ENCODE measurements around the gene DNAL4.

Gene DNAL4

GRCh38 chr22:38784035-38784434, 9.9 kb downstream of the DNAL4 start:
- no peak for DNase-seq

GRCh38 chr22:38783095-38783615, 10.8 kb downstream of the DNAL4 start:
- DNase-seq: no peak

GRCh38 chr22:38782402-38783094, 11.4 kb downstream of the DNAL4 start:
- DNase-seq: no peak

GRCh38 chr22:38781033-38781432, 12.9 kb downstream of the DNAL4 start:
- no peak for DNase-seq

DNA sequence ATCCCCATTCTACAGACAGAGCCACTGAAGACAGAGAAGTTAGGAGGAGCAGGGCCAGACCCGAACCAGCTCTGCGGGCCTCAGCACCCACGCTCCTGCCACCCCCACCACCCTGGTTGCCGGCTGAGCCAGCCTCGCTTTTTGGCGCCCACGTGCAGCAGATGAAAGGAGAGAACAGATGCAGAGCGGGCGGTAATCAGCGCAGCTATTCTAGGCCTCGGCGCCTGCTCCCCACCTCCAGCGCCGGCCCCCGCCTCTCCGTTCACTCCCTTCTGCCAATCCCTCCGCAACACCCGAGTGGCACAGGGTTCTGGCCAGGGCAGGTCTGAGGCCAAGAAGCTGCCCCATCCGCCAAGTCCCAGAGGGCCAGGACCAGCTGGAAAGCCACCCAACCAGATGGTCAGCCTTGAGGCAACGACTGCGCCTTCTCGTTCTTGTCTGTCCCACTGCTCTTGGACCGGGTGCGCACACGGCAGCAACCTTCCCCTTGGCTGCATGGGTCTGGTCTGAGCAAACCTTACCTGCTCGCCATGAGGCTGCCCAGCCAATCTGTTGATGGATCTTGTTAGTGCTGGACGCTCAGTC, 16.8 kb downstream of the DNAL4 start:
- DNase-seq: no peak

DNA sequence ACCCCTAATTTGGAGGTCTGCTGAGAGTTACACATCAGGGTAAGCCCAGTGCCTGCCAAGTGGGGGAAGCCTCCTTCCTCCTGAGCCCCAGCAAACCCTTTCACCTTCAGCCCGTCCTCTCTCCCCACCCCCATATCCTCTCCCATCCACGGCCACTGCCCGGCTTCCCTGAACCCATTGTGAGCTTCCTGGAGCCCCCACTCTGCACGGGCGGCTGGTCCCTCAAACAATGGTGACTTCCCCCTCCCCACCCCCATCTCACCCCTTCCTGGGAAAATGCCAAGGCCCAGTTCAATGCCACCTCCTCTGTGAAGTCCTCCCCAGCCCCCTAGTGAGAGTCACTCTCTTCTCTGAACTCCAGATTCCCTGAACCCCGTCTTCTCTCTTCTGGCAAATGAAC, 17.9 kb downstream of the DNAL4 start:
- DNase-seq: no peak

- no peak for DNase-seq
Measured at GRCh38 chr22:38775656-38776055, 18.3 kb downstream of the DNAL4 start.

- DNase-seq: no peak
Measured at GRCh38 chr22:38774496-38775166, 19.3 kb downstream of the DNAL4 start.

DNA sequence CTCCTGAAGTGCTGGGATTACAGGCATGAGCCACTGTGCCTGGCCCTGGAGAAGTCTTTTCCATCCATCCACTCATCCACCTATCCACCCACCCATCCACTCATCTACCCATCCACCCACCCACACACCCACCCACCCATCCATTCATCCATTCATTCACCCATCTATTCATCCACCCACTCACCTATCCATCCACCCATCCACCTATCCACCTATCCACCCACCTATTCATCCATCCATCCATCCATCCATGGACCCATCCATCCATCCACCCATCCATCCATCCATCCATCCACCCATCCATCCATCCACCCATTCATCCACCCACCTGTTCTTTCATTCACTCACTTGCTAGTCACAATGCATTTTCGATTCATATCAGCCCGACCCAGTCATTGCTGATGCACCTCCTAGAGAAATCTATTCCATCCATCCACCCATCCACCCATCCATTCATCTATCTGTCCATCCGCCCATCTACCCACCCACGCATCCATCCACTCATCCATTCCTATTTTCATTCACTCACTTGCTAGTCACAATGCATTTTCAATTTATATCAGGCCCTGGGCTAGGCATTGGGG, 20.5 kb downstream of the DNAL4 start:
- no peak for DNase-seq

DNA sequence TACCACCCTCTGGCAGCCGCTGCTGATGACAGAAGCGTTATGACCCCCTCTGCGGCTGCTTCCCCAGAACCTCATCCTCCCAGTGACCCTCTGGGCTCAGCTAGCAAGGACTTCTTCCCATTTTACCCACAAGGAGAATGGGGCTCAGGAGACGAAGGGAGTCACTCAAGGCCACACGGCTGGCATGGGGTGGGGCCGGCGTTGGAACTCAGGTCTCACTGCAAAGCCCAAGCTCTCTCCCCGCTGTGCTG, 21.4 kb downstream of the DNAL4 start:
- no peak for DNase-seq

DNA sequence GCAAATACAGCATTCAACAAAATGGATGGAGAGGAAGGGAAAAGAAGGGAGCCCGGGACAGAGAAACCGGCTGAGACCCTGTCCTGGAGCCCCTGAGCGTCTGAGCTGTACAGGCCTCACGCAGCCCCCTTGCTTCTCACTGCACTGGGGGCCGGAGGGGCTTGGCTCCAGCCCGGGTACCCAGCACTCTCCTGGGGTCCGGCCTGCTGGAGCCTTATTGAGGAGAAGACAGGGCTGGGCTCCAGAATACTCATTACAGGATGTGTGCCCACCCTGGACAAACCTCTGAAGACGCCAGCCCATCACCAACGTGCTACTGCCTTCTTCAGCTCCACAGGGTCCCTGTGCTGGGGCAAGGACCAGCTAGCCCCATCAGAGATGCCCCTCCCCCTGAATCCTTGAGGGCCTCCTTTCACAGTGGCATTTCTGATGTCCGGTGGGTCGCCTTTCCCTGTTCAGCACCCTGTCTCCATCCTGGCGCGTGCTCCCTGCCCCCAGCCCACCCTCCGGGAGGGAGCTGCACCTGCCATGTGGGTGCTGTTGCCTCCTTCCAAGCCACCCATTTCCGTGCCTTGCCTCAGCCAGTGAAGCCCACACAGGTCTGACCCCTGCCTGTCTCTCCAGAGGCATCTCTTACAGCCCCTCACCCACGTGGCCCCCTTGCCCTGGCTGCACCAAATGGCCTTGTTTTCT, 23.5 kb downstream of the DNAL4 start:
- DNase-seq: no peak

DNA sequence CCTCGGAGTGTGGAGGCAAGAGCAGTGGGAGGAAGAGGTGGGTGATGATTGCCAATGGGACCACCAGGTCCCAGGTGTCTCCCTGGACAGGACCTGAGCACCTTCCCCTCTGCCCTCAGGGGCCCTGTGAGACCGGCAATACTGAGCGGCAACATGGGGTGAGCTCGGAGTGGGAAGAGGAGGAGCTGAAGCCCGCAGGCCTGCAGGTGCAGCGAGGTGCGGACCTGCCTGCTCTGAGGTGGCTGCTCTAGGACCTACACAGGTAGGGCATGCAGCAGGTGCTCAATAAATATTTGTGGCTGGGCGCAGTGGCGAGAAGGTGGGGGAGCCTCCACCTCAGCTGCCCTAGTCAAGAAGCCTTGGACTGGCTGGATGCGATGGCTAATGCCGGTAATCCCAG, 25.9 kb downstream of the DNAL4 start:
- DNase-seq: no peak

DNA sequence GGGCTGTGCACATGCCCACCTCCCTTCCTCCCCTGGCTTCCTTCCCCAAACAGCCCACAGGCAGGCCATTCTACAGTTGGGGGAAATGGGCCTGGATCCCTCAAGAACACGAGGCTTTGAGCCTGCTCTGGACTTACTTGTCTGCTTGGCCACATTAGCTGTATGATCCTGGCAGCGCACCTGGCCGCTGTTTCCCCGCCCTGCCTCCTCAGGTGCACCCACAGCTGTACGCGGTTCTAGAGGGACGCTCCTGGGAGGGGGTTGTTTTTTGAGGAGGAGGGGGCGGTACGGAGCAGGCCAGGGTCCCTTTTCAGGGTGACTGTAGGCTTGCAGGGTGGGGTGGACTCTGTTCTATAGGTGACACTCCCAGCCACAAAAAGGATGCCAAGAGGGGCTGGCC, 26.6 kb downstream of the DNAL4 start:
- no peak for DNase-seq

GRCh38 chr22:38766076-38766777, 27.7 kb downstream of the DNAL4 start:
- peak; percentile 46 to 55 for DNase-seq

DNA sequence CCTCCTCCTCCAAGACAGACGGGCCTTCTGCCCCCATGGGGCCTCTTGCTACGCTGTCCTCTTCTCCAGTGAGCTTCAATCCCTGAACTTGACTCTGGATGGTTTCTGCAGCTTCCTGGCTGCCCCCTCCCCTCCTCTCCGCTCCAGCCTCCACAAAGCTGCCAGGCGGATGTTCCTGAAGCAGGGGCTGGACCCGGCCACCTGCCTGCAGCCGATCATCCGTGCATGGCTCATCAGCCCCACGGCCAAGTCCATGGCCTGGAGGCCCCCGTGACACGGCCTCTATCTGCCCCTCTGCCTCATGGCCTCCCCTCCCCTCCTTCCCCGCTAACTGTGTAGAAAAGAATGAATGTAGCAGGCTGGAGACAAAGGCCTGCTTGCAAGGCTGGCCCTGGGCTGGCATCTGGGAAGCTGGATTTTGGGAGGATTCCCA, 31.4 kb downstream of the DNAL4 start:
- no peak for DNase-seq

- no peak for DNase-seq
Measured at GRCh38 chr22:38761202-38762162, 32.5 kb downstream of the DNAL4 start.

- no peak for DNase-seq
Measured at GRCh38 chr22:38760477-38761201, 33.3 kb downstream of the DNAL4 start.

- DNase-seq: no peak
Measured at GRCh38 chr22:38759005-38759404, 34.9 kb downstream of the DNAL4 start.

GRCh38 chr22:38758276-38758945, 35.5 kb downstream of the DNAL4 start:
- DNase-seq: no peak

- no peak for DNase-seq
Measured at GRCh38 chr22:38757464-38757757, 36.5 kb downstream of the DNAL4 start.

All from SW 1271 (cell line).